K562 (cell line): ENCODE results near the gene RDH8. TPM values are rescaled to one million over a fixed set of nuclear protein-coding genes. Genes with fewer than 3 reads are reported as not detected.

ENCODE experiments used
- ATAC-seq: fragments of 200-7000 bp; cut with Tn5 transposase; 3 replicates; pipeline ENCODE4 v1.9.1; 2020; ENCODE audit warnings: moderate library complexity
- BruUV-seq: library from RNA; stranded (reverse); fragments of 400-500 nt; replicated peaks from 2 replicates; lab custom pipeline; 2021; lab: Mats Ljungman, UMichigan
- CTCF ChIA-PET: fragments of 300-600 bp; formaldehyde crosslinking; extraction: SDS; loops from one replicate; lab custom pipeline; 2021; ENCODE audit warnings: low intra/inter-chr PET ratio; lab: Yijun Ruan, JAX
- POLR2A ChIA-PET: fragments of 300-600, 350-650 bp; sonication (Branson Sonifier 250); formaldehyde crosslinking; extraction: SDS; loops from one replicate; lab custom pipeline; 2021; ENCODE audit warnings: antibody characterized with exemption, inconsistent platforms; lab: Yijun Ruan, JAX
- DNase-seq, 4 experiments: peaks; one replicate each; pipeline versions ENCODE4 v3.0.0 to v3.0.0-alpha.2; 2011 to 2018; ENCODE audit warnings: low spot score in 3 of 4, mixed read lengths in 3 of 4; ENCODE audit errors: extremely low read depth in 1 of 4
- FAIRE-seq: peaks from 2 replicates; lab custom pipeline; 2011; peaks lifted over from hg19 to GRCh38; lab: Jason Lieb, UNC
- H2AFZ ChIP-seq: 2 replicates; pipeline ENCODE4 v1.6.0; 2011; ENCODE audit warnings: low read depth, low read length, control low read depth, inconsistent platforms
- H3K27ac ChIP-seq: fragments of 200-600 bp; 3 replicates; pipeline ENCODE4 v1.8.0; 2011; ENCODE audit warnings: low read depth, mild to moderate bottlenecking, control low read depth, inconsistent platforms, low read length, moderate library complexity, mixed read lengths; ENCODE audit errors: extremely low read depth
- H3K27me3 ChIP-seq, 2 experiments: fragments of 300-600 bp in 1 of 2; 2 replicates in 1 of 2; 3 replicates in 1 of 2; pipeline versions ENCODE4 v1.6.0 to v1.8.0; 2011; ENCODE audit warnings: inconsistent platforms in 2 of 2, low read length in 2 of 2, mild to moderate bottlenecking in 1 of 2, mixed read lengths in 1 of 2, moderate library complexity in 1 of 2; ENCODE audit not compliant: control insufficient read depth in 2 of 2, insufficient read depth in 2 of 2
- H3K36me3 ChIP-seq: fragments of 300-600 bp; 3 replicates; pipeline ENCODE4 v1.8.0; 2011; ENCODE audit warnings: mild to moderate bottlenecking, low read length, inconsistent platforms; ENCODE audit not compliant: control insufficient read depth, insufficient read depth
- H3K4me1 ChIP-seq, 2 experiments: fragments of 200-600 bp in 1 of 2; replicated peaks in 1 of 2; 2 replicates in 1 of 2; 3 replicates in 1 of 2; pipeline versions ENCODE4 v1.5.1 to v1.8.0; 2011; ENCODE audit warnings: inconsistent platforms in 2 of 2, low read length in 2 of 2, mild to moderate bottlenecking in 1 of 2, mixed read lengths in 1 of 2, moderate library complexity in 1 of 2; ENCODE audit not compliant: control insufficient read depth in 2 of 2, insufficient read depth in 2 of 2
- H3K4me2 ChIP-seq: 2 replicates; pipeline ENCODE4 v1.6.1; 2011; ENCODE audit warnings: low read length, control low read depth, inconsistent platforms, mixed read lengths; ENCODE audit not compliant: insufficient read depth
- H3K4me3 ChIP-seq: fragments of 200-600 bp; sonication (generic), shearing (Covaris generic); 2 replicates; pipeline ENCODE4 v1.5.1; 2016; ENCODE audit warnings: control low read depth, inconsistent platforms
- H3K79me2 ChIP-seq: fragments of 200-600 bp; 3 replicates; pipeline ENCODE4 v1.8.0; 2011; ENCODE audit warnings: low read length, inconsistent platforms; ENCODE audit not compliant: control insufficient read depth, insufficient read depth
- H3K9ac ChIP-seq, 2 experiments: 2 replicates each; pipeline versions ENCODE4 v1.6.0 to v1.6.1; 2011; ENCODE audit warnings: low read depth in 2 of 2, low read length in 2 of 2, control low read depth in 1 of 2, inconsistent platforms in 1 of 2, mild to moderate bottlenecking in 1 of 2, mixed read lengths in 1 of 2; ENCODE audit not compliant: insufficient read depth in 1 of 2
- H3K9me1 ChIP-seq: one replicate; pipeline ENCODE4 v1.6.0; 2011; ENCODE audit warnings: inconsistent platforms, mild to moderate bottlenecking, low read length, moderate library complexity; ENCODE audit not compliant: control insufficient read depth, insufficient read depth
- H3K9me3 ChIP-seq: replicated peaks from 2 replicates; pipeline ENCODE4 v1.5.1; 2011; ENCODE audit warnings: low read depth, low read length, inconsistent platforms; ENCODE audit not compliant: control insufficient read depth, insufficient read depth
- H4K20me1 ChIP-seq: replicated peaks from 2 replicates; pipeline ENCODE4 v1.6.1; 2011; ENCODE audit warnings: low read length, inconsistent platforms, mixed read lengths; ENCODE audit not compliant: control insufficient read depth, insufficient read depth
- MEF2A ChIP-seq: IDR thresholded peaks from 2 replicates; pipeline ENCODE4 v1.6.1; 2011; ENCODE audit warnings: low read depth, mild to moderate bottlenecking, low read length, moderate library complexity; ENCODE audit not compliant: control insufficient read depth
- XRCC5 ChIP-seq: fragments of 200-400 bp; formaldehyde crosslinking; IDR thresholded peaks from 2 replicates; pipeline ENCODE4 v1.6.1; 2017; ENCODE audit warnings: low read depth, mild to moderate bottlenecking, low read length
- ZC3H8 ChIP-seq: fragments of 450-650 bp; IDR thresholded peaks from 2 replicates; pipeline ENCODE4 v1.6.1; 2017
- ZNF212 ChIP-seq: fragments of 450-650 bp; formaldehyde crosslinking; IDR thresholded peaks from 2 replicates; pipeline ENCODE4 v1.4.0; 2020; ENCODE audit warnings: mild to moderate bottlenecking
- ZNF24 ChIP-seq: fragments of 450-650 bp; IDR thresholded peaks from 2 replicates; pipeline ENCODE4 v1.6.1; 2016
- WGBS: fragments of 100-300 bp; shearing (Covaris generic); methylation state at CpG from one replicate; pipeline ENCODE4 v1.1.6; 2016; ENCODE audit warnings: low coverage, mixed read lengths; ENCODE audit not compliant: insufficient coverage; ENCODE audit errors: missing lambda C conversion rate; 5-methylcytosine and 5-hydroxymethylcytosine counted together
- in situ Hi-C: fragments of 300-500 bp; cut with MboI; formaldehyde crosslinking; loops from 4 replicates; pipeline ENCODE4 v1.15.0; 2018; ENCODE audit warnings: inconsistent platforms, mixed read lengths
- intact Hi-C: fragments of 100-400 bp; cut with micrococcal nuclease; formaldehyde crosslinking; loops from 2 replicates; pipeline ENCODE4 v1.14.2; 2022
- polyA plus RNA-seq, 8 experiments: library from polyadenylated mRNA; depleted of rRNA in 4 of 8; stranded (reverse) in 5 of 8; unstranded in 3 of 8; fragments of >200 nt; fragmentation: Nextera tagmentation in 2 of 8; fragmentation: Illumina TruSeq in 1 of 8; extraction: Ambion mirVana in 2 of 8; extraction: Trizol in 1 of 8; gene quantifications; 2 replicates each; pipeline versions ENCODE4 v1.2.1 to v1.2.3, GENCODE V29; 2011 to 2014; ENCODE audit warnings: inconsistent platforms in 1 of 8, missing spikeins in 1 of 8
- total RNA-seq, 7 experiments: library from RNA; depleted of rRNA in 6 of 7; stranded (reverse); fragments of >200 nt in 6 of 7; fragmentation: Illumina TruSeq in 2 of 7; extraction: Trizol in 2 of 7; gene quantifications; 2 replicates each; pipeline versions ENCODE4 v1.2.1 to v1.2.3, GENCODE V29; 2011 to 2021; ENCODE audit warnings: low replicate concordance in 1 of 7
- TF ChIP-seq, protein P1 (sequence below): fragments of 450-650 bp; IDR thresholded peaks from 2 replicates; pipeline ENCODE4 v1.6.1; 2018; ENCODE audit not compliant: partially characterized antibody

The RDH8 gene
- total and polyA plus RNA-seq, 9 of the 15 experiments (the other 6 are each of a cell fraction or from before 2014, with no cell fraction given): not detected

DNA sequence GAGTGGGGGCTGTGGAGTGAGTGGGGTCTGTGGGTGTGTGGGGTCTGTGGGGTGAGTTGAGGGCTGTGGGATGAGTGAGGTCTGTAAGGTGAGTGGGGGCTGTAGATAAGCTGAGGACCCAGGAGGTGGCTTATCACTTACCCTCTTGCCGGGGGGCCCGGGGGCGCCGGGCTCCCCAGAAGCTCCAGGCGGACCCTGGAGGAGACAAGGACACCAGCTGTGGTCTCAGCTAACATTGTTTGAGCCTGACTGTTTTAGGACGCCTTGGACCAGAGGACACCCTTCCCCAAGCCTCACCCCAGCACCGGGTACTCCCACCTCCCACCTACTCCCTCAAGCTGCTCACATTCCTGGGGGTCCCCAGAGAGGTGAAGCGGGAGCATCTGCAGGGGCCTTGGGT, 42.8 kb upstream of the RDH8 start (continued):
- TF ChIP-seq, protein P1, sequence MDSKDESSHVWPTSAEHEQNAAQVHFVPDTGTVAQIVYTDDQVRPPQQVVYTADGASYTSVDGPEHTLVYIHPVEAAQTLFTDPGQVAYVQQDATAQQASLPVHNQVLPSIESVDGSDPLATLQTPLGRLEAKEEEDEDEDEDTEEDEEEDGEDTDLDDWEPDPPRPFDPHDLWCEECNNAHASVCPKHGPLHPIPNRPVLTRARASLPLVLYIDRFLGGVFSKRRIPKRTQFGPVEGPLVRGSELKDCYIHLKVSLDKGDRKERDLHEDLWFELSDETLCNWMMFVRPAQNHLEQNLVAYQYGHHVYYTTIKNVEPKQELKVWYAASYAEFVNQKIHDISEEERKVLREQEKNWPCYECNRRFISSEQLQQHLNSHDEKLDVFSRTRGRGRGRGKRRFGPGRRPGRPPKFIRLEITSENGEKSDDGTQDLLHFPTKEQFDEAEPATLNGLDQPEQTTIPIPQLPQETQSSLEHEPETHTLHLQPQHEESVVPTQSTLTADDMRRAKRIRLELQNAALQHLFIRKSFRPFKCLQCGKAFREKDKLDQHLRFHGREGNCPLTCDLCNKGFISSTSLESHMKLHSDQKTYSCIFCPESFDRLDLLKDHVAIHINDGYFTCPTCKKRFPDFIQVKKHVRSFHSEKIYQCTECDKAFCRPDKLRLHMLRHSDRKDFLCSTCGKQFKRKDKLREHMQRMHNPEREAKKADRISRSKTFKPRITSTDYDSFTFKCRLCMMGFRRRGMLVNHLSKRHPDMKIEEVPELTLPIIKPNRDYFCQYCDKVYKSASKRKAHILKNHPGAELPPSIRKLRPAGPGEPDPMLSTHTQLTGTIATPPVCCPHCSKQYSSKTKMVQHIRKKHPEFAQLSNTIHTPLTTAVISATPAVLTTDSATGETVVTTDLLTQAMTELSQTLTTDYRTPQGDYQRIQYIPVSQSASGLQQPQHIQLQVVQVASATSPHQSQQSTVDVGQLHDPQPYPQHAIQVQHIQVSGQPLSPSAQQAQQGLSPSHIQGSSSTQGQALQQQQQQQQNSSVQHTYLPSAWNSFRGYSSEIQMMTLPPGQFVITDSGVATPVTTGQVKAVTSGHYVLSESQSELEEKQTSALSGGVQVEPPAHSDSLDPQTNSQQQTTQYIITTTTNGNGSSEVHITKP: no peak
- TF ChIP-seq MEF2A: no peak

DNA sequence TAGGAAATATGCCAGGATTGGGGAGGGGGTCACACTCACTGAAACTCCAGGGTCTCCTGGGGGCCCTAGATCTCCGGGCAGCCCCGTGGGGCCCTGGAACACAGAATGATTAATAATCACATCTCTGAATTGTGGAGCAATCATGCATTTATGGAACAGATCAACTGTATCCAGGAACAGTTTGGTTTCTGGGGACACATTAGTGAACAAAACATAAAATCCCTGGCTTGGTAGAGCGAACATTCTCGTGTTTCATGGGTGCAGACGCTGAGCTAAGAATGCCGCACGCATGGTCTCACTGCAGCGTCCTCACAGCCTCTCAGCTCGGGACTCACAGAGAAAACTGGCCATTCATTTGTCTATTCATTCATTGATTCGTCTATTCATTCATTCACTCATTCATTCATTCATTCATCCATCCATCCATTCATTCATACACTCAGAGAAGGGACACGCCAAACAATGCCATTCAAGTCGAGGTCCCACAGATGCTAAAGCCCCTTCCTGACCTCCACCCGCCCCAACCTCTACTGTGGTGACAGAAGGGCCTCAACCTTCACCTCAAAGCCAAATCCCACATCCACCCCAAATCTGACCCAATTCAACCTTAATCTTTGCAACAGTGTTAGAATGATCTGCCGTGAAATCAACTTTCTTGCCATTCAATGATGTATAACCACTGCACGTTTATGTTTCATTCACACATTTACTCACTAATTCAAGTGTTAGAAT, 42.0 kb upstream of the RDH8 start:
- ChIA-PET CTCF (no interaction called here), POLR2A (interaction anchor here (1.0 kb wide), 1 partner anchor 11 kb away, joined by 3 read pairs; no protein-coding TSS in a partner anchor)
- no peak overlapping the region for H3K27ac ChIP-seq
- no TSS peak for BruUV-seq
- H3K9me1 ChIP-seq: no peaks in the 10 kb centered on the region
- intact Hi-C loops: no loop called here
- TF ChIP-seq ZNF212 (CRISPR knock-in tag) (no peak), XRCC5 (no peak), ZC3H8 (no peak), ZNF24 (peak; percentile 93)
- H2AFZ ChIP-seq: no peak overlapping the region
- H3K4me1 ChIP-seq: no peaks in the 10 kb centered on the region
- FAIRE-seq: peak; percentile 11
- no peaks in the 10 kb centered on the region for H3K9me3 ChIP-seq
- no peak for ATAC-seq
- DNase-seq: no peak
- H3K4me3 ChIP-seq: no peak overlapping the region
- H3K4me2 ChIP-seq: no peak overlapping the region
- H3K36me3 ChIP-seq: no peaks in the 10 kb centered on the region
- H3K9ac ChIP-seq: no peak overlapping the region
- no peaks in the 10 kb centered on the region for H3K79me2 ChIP-seq
- H3K27me3 ChIP-seq: peaks cover 0 to 10% of the 10 kb centered on the region in 2 experiments; a peak in 3 of 5 replicates
- no peaks in the 10 kb centered on the region for H4K20me1 ChIP-seq
- in situ Hi-C loops: no loop called here
- WGBS: 2% methylated on average over 15 of the region's 15 CpGs
